ENCODE results near the gene WRAP73. TPM values are rescaled to one million over a fixed set of nuclear protein-coding genes. Genes with fewer than 3 reads are reported as not detected.

WRAP73 gene
- total RNA-seq, 4 donors from 2014 or later = 12.5 to 20.6 (median 15.3) TPM

DNA sequence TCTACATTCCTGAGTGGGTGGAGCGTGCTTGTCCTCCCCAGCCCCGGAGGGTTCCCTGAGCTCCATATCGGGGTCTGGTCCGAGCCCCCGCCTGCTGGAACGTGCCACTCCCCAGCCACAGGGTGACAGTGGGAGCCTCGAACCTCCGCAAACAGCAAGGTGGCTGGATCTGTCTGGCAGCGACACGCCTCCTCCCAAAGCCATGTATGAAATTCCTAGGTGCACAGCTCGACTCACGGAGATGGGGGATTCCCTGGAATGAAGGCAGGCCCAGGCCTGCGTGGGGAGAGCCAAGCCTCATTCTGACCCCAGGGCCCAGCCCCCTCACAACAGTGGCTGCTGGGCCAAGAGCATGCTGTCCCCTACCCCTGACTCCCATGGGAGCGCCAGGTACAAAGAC lies 35.3 kb upstream of the WRAP73 start:
- intact Hi-C loops (cut with DNase I; ENCODE audit: low total_unique reads) = no loop called here
- no peak for DNase-seq (ENCODE audit: low spot score in 2 of 2)
- no peak overlapping the region for H3K4me3 ChIP-seq (ENCODE audit: low read depth, poor library complexity, severe bottlenecking)
- 52 to 100% methylated on average over 1 to 10 of the region's 14 CpGs for WGBS, 2 donors
- TF ChIP-seq, protein P1, sequence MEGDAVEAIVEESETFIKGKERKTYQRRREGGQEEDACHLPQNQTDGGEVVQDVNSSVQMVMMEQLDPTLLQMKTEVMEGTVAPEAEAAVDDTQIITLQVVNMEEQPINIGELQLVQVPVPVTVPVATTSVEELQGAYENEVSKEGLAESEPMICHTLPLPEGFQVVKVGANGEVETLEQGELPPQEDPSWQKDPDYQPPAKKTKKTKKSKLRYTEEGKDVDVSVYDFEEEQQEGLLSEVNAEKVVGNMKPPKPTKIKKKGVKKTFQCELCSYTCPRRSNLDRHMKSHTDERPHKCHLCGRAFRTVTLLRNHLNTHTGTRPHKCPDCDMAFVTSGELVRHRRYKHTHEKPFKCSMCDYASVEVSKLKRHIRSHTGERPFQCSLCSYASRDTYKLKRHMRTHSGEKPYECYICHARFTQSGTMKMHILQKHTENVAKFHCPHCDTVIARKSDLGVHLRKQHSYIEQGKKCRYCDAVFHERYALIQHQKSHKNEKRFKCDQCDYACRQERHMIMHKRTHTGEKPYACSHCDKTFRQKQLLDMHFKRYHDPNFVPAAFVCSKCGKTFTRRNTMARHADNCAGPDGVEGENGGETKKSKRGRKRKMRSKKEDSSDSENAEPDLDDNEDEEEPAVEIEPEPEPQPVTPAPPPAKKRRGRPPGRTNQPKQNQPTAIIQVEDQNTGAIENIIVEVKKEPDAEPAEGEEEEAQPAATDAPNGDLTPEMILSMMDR (IDR thresholded peaks at IDR 0.05) = no peak
- no peak for TF ChIP-seq POLR2A (IDR thresholded peaks at IDR 0.05)

DNA sequence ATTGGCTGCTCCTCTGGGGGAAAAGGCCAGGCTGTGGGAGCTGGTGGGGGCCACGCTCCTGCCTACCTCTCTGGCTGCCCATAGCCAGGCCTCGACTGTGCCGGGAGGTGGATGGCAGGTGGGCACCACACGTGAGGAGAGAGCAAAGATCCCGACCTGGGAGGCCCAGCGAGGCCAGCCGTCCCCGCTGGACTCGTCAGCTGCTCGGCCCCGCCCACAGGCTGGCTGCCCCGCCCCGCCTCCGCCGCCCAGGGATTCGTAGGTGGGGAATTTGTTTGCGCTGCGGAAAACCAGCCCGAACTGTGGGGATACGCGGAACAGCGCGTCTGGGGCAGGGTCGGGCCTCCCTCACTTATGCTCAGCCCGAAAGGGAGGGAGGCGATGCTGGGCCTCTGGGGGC lies 34.1 kb upstream of the WRAP73 start:
- TF ChIP-seq, protein P1 (IDR thresholded peaks at IDR 0.05) = no peak
- TF ChIP-seq POLR2A (IDR thresholded peaks at IDR 0.05) = no peak
- no peak overlapping the region for H3K4me3 ChIP-seq (ENCODE audit: low read depth, poor library complexity, severe bottlenecking)
- intact Hi-C loops (cut with DNase I; ENCODE audit: low total_unique reads) = no loop called here
- DNase-seq (ENCODE audit: low spot score in 2 of 2) = no peak
- 11 to 18% methylated on average over 12 to 15 of the region's 26 CpGs for WGBS, 2 donors

DNA sequence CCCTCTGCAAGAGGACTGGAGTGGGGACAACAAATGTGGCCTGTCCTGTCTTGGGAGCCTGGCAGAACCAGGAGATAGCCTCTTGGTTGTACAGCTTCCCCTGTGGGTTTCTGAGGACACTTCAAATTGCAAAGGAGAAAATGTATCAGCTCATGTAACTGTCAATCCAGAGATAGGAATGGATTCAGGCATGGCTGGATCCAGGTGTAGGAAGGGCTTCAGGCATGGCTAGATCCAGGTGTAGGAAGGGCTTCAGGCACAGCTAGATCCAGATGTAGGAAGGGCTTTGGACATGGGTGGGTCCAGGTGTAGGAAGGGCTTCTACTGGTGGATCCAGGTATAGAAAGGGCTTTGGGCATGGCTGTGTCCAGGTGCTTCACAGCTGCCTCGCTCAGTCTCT lies 33.3 kb upstream of the WRAP73 start:
- 93 to 100% methylated on average over 1 of the region's 1 CpG for WGBS, 2 donors
- no peak overlapping the region for H3K4me3 ChIP-seq (ENCODE audit: low read depth, poor library complexity, severe bottlenecking)
- TF ChIP-seq, protein P1 (IDR thresholded peaks at IDR 0.05) = no peak
- TF ChIP-seq POLR2A (IDR thresholded peaks at IDR 0.05) = no peak
- intact Hi-C loops (cut with DNase I; ENCODE audit: low total_unique reads) = no loop called here
- DNase-seq (ENCODE audit: low spot score in 2 of 2) = no peak

DNA sequence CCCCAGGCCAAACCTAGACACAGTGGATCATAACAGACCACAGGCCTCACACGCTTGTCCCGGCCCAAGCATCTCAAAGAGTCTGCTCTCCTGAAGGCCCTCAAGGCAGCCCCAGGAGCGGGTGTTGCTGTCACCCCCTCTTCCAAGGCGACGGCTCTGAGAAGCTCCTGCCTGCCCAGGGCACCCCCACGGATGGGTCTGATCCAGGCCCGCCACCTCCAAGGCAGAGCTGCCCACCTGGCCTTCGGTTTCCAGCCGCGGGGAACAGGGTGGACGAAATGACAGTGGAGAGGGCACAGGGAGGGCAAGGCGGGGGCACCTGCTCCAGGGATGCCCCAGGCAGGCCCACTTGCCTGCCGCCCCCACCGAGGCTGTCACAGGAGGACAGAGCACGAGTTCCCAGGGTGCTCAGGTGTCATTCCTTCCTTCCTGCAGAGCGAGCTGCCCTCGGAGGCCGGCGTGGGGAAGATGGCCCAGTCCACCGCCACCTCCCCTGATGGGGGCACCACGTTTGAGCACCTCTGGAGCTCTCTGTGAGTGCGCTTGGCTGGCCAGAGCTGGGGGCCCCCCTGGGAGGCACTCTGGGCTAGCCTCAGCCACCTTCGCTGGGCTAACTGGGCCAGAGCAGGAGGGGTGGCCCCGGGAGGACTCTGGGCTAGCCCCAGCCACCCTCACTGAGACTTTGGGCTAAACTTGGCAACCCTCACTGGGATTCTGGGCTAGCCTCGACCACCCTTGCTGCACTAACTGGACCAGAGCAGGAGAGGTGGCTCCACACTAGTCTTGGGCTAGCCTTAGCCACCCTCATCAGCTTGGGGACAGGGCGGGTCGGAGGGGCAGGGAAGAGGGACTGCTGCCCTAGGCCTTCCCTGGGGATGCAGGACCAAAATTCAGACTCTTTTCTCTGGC lies 32.2 kb upstream of the WRAP73 start:
- TF ChIP-seq POLR2A (IDR thresholded peaks at IDR 0.05) = no peak
- TF ChIP-seq, protein P1 (IDR thresholded peaks at IDR 0.05) = no peak
- WGBS, 2 donors = 85 to 88% methylated on average over 21 to 23 of the region's 27 CpGs
- no peak overlapping the region for H3K4me3 ChIP-seq (ENCODE audit: low read depth, poor library complexity, severe bottlenecking)
- intact Hi-C loops (cut with DNase I; ENCODE audit: low total_unique reads) = no loop called here
- DNase-seq (ENCODE audit: low spot score in 2 of 2) = no peak

DNA sequence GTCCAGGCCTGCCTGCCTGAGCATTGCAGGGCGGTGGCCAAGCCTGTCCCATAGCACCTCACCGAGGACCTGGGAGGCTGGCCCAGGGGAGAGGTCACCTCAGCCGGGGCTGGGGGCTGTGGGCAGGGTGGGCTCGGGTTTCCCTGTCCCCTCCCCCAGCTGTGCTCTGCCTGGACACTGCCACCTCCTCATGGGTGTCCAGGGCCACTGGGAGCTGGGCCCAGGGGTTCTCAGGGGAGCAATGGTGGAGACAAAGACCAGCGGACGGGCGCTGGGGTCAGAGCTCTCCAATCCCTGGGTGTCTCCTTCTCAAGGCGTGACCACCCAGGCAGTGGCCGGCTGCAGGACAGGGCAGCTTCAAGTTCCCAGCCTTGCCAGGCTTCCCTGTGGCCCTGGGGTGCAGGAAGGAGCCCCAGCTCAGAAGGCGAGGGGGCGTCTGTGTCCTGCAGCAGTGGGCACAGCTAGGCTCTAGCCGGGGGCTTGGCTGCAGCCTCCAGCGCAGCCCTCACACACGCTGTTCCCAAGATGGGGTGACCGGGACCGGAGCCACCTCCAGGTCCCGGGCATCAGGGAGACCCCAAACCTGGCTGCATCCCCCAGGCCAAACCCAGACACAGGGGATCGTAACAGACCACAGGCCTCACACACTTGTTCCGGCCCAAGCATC lies 31.5 kb upstream of the WRAP73 start:
- no peak for TF ChIP-seq POLR2A (IDR thresholded peaks at IDR 0.05)
- TF ChIP-seq, protein P1 (IDR thresholded peaks at IDR 0.05) = no peak
- DNase-seq (ENCODE audit: low spot score in 2 of 2) = no peak
- H3K4me3 ChIP-seq (ENCODE audit: low read depth, poor library complexity, severe bottlenecking) = no peak overlapping the region
- WGBS, 2 donors = 73 to 88% methylated on average over 11 to 13 of the region's 19 CpGs
- intact Hi-C loops (cut with DNase I; ENCODE audit: low total_unique reads) = no loop called here
